ENCODE data around the gene CELF3.

Gene CELF3

GRCh38 chr1:151718666-151719065, 2.1 kb upstream of the CELF3 start:
- TF ChIP-seq, protein P1, sequence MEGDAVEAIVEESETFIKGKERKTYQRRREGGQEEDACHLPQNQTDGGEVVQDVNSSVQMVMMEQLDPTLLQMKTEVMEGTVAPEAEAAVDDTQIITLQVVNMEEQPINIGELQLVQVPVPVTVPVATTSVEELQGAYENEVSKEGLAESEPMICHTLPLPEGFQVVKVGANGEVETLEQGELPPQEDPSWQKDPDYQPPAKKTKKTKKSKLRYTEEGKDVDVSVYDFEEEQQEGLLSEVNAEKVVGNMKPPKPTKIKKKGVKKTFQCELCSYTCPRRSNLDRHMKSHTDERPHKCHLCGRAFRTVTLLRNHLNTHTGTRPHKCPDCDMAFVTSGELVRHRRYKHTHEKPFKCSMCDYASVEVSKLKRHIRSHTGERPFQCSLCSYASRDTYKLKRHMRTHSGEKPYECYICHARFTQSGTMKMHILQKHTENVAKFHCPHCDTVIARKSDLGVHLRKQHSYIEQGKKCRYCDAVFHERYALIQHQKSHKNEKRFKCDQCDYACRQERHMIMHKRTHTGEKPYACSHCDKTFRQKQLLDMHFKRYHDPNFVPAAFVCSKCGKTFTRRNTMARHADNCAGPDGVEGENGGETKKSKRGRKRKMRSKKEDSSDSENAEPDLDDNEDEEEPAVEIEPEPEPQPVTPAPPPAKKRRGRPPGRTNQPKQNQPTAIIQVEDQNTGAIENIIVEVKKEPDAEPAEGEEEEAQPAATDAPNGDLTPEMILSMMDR (conservative IDR thresholded peaks at IDR 0.05) = no peak
- H3K27ac ChIP-seq = no peak overlapping the region

DNA sequence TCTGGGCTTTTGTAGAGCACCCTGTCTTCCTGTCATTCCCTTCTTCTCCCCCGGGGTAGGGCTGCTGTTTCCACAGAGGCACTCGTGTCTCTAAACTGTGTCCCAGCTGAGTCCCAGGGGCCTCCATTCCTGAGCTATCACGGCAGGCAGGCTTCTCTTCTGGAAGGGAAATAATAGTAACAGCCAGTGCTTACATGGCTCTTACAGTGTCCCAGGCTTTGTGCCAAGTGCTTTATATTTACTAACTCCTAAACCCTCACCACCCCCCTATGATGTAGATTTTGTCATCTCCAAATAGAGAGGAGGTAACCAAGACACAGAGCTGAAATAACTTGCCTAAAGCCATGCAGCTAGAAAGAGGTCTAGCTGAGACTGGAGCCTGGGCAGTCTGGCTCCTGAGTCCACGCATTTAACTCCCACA, 1.4 kb upstream of the CELF3 start:
- TF ChIP-seq, protein P1 (conservative IDR thresholded peaks at IDR 0.05) = no peak
- no peak overlapping the region for H3K27ac ChIP-seq

DNA sequence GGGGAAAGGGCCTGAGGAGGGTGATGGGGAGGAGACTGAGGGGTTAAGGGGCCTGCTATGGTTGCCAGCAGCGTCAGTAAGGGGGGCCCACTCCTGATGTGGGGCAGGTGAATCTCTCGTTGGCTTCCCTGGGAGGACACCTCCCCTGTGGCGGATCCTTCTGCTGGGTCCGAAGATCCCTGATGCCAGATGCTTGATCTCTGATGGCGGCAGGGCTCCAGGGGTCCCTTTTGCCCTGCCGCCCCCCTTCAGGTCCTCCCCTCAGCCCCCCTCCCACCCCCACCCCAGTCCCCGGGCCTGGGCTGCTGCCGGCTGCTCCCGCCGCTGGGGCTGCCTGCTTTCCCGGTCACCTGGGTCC, 219 bp downstream of the CELF3 start:
- TF ChIP-seq, protein P1 (conservative IDR thresholded peaks at IDR 0.05) = no peak
- H3K27ac ChIP-seq = no peak overlapping the region

DNA sequence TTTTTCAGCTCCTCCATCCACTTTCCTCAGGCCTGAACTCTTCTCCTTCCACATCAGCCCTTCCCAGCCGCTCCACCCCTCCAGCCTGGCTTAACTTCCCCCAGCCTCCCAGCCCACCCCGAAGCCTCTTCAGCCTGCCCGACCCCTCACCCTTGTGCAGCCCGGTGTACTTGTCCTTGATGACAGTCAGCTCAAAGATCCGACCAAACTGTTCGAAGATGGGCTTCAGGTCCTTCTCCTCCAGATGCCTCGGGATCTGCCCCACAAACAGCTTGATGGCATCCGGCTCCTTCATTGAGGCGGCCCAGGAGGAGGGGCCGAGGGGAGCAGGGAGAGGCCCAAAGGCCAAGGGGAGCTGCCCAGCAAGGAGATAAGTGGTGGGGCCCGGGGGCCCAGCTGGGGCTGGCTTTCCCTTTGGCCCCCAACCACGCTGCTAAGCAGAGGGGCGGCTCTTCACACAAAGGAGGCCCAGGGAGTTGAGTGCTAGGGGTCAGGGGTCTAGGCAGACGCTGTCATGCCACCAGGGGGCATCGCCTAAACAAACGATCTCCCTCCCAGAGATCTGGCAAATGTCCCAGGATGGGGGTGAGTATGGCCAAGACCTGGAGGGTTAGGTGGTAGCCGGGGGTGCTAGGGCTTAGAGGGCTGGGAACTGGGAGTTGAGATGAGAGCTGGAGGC, 738 bp downstream of the CELF3 start:
- TF ChIP-seq, protein P1 (conservative IDR thresholded peaks at IDR 0.05) = no peak
- no peak overlapping the region for H3K27ac ChIP-seq

DNA sequence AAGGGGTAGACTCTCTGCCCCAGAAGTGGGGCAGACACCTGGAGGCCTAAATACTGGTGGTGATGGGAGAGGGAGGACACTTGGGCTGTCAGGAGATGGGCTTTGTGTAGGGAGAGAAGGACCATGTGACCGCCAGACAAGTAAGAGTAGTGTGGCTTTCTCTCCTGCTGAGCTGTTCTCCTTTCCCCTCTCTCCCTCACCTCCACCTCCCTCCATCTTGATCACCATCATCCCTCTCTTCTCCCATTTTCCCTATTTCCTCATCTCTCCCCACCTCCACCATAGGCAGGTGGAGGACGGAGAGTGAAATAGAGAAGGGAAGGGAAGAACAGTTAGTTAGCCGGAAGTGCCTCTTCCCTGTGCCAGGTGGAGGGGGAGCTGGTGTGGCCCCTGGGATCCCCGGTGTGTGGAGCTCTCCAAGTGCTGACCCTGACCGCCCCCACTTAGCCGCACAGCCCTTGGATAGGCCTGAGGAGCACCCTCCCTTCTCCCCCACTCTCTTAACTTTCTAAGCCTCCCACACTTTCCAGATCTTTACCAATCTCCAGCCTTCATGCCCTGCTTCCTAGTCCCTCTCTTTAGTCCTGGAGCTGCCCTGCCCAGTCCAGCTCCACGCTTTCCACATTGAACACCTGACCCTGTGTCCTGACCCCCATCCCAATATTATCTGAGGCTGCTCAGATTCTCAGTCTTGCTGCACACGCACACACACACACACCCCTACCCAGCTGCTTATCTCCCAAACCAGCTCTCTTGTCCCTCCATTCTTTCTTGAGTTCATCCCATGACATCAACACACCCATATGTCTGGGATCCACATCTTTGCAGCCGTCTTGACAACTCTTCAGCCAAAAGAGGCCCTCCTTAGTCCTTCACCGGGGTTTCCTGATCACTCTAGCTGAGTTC, 1.5 kb downstream of the CELF3 start:
- H3K27ac ChIP-seq = no peak overlapping the region
- TF ChIP-seq, protein P1 (conservative IDR thresholded peaks at IDR 0.05) = no peak

DNA sequence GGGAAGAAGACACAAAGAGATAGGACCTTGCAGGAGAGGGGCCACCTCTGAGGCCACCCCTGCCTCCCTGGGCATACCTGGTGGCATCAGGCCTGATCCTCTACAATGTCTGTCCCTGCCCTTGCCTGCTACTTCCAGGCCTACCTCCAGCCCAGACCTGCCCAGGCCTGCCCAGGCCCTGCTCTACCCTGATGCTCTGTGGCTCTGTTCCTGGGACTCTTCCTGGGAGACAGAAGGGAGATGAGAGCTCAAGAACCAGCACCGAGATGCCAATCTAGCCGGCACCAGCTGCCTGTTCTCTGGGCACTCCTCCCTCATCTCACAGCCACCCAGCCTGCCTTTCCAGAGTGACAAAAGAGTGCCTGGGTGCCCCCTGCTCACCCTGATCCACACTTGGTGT, 2.7 kb downstream of the CELF3 start:
- no peak overlapping the region; the same call in 1 of the 2 replicates for H3K27ac ChIP-seq
- TF ChIP-seq, protein P1 (conservative IDR thresholded peaks at IDR 0.05) = no peak

GRCh38 chr1:151713044-151713443, 3.6 kb downstream of the CELF3 start:
- H3K27ac ChIP-seq = peak overlapping the region; percentile 41; the same call in 1 of the 2 replicates
- TF ChIP-seq, protein P1 (conservative IDR thresholded peaks at IDR 0.05) = no peak
